ENCODE data around the gene MAP2K1.
"Not testable (repeated sequence)": the region's sequence is repeated elsewhere in the genome, so short reads cannot be mapped to it uniquely, and the experiment has no call there.

Gene MAP2K1

GRCh38 chr15:66480267-66480666, 93.6 kb downstream of the MAP2K1 start:
- no peak for DNase-seq

GRCh38 chr15:66481107-66481856, 94.6 kb downstream of the MAP2K1 start:
- no peak for DNase-seq

- DNase-seq = no peak
These were observed 95.8 kb downstream of the MAP2K1 start for GRCh38 chr15:66482539-66482938.

GRCh38 chr15:66483131-66483566, 96.4 kb downstream of the MAP2K1 start:
- no peak for DNase-seq

- no peak for DNase-seq
These were observed 97.9 kb downstream of the MAP2K1 start for GRCh38 chr15:66484539-66485112.

- no peak for DNase-seq
These were observed 100.2 kb downstream of the MAP2K1 start for GRCh38 chr15:66486887-66487286.

- no peak for DNase-seq
These were observed 101.8 kb downstream of the MAP2K1 start for GRCh38 chr15:66488525-66488924.

GRCh38 chr15:66489179-66489791, 102.6 kb downstream of the MAP2K1 start:
- no peak for DNase-seq

- no peak for DNase-seq
These were observed 105.1 kb downstream of the MAP2K1 start for GRCh38 chr15:66491846-66492245.

- DNase-seq = no peak
These were observed 107.5 kb downstream of the MAP2K1 start for GRCh38 chr15:66494262-66494661.

- no peak for DNase-seq
These were observed 110.3 kb downstream of the MAP2K1 start for GRCh38 chr15:66496951-66497501.

GRCh38 chr15:66497502-66498455, 111.1 kb downstream of the MAP2K1 start, which contains the start of gene SNAPC5:
SNAPC5 (minus strand) TSS chr15:66497762; CDS start chr15:66497731, 31 bp downstream.
- DNase-seq = peak; percentile 93

- no peak for DNase-seq
These were observed 112.0 kb downstream of the MAP2K1 start for GRCh38 chr15:66498501-66499386.

- DNase-seq = not testable (repeated sequence)
These were observed 113.6 kb downstream of the MAP2K1 start for GRCh38 chr15:66500346-66500745.

- DNase-seq = no peak
These were observed 115.8 kb downstream of the MAP2K1 start for GRCh38 chr15:66502491-66502890.

- DNase-seq = not testable (repeated sequence)
These were observed 116.4 kb downstream of the MAP2K1 start for GRCh38 chr15:66503041-66503648.

GRCh38 chr15:66503780-66504562, 117.3 kb downstream of the MAP2K1 start:
- DNase-seq = no peak

- DNase-seq = peak; percentile 79
These were observed 118.1 kb downstream of the MAP2K1 start, which contains the start of the genes RPL4 and ZWILCH for GRCh38 chr15:66504563-66505429. RPL4 (minus strand) TSS chr15:66504855; CDS start chr15:66504790, 65 bp downstream. ZWILCH (plus strand) TSS chr15:66505326; CDS start chr15:66505339, 13 bp downstream.

GRCh38 chr15:66505430-66505811, 118.7 kb downstream of the MAP2K1 start:
- no peak for DNase-seq

All from midbrain (tissue), 1 donor.